NB4 (cell line): ENCODE data around the gene AKT3.

Experiments
- CTCF ChIP-seq: IDR thresholded peaks from one replicate; pipeline ENCODE4 v1.5.1; 2012; ENCODE audit warnings: low read depth, low read length
- MAX ChIP-seq: IDR thresholded peaks from 2 replicates; pipeline ENCODE4 v1.6.1; 2011; ENCODE audit warnings: low read depth, low read length
- MYC ChIP-seq: IDR thresholded peaks from 2 replicates; pipeline ENCODE4 v1.6.1; 2011; ENCODE audit warnings: low read depth, low read length
- POLR2A ChIP-seq: IDR thresholded peaks from 2 replicates; pipeline ENCODE4 v1.6.1; 2011; ENCODE audit warnings: mild to moderate bottlenecking; ENCODE audit not compliant: insufficient read length; ENCODE audit errors: extremely low read depth

GRCh38 chr1:243710467-243710866, 139.6 kb downstream of the AKT3 start:
- TF ChIP-seq CTCF: no peak
- no peak for TF ChIP-seq POLR2A
- TF ChIP-seq MAX: no peak
- no peak for TF ChIP-seq MYC
